IMR-90 (cell line): Measurements from ENCODE around the gene CAPN2. TPM values are rescaled to one million over a fixed set of nuclear protein-coding genes. Genes with fewer than 3 reads are reported as not detected.

Experiments
- ATAC-seq: fragments of 200-7000 bp; cut with Tn5 transposase; 2 replicates; pipeline ENCODE4 v1.9.1; 2020; ENCODE audit warnings: low read depth, mild to moderate bottlenecking, moderate library complexity
- BruUV-seq: library from RNA; stranded (reverse); fragments of 400-500 nt; replicated peaks from 2 replicates; lab custom pipeline; 2021; lab: Mats Ljungman, UMichigan
- CTCF ChIA-PET: fragments of 300-600 bp; formaldehyde crosslinking; extraction: SDS; loops from one replicate; lab custom pipeline; 2021; ENCODE audit warnings: antibody characterized with exemption; lab: Yijun Ruan, JAX
- POLR2A ChIA-PET: fragments of 300-600 bp; sonication (Branson Sonifier 250); formaldehyde crosslinking; loops from one replicate; lab custom pipeline; 2022; ENCODE audit warnings: antibody characterized with exemption; ENCODE audit not compliant: unreplicated experiment; lab: Charles Lee
- DNase-seq: peaks from one replicate; pipeline ENCODE4 v3.0.0; 2013
- H2AFZ ChIP-seq: replicated peaks from 2 replicates; pipeline ENCODE3; 2013; ENCODE audit warnings: low read length, mild to moderate bottlenecking; ENCODE audit not compliant: poor library complexity
- H2AK5ac ChIP-seq: 2 replicates; pipeline ENCODE4 v1.6.1; 2013; ENCODE audit warnings: low read depth, low read length, inconsistent platforms
- H2AK9ac ChIP-seq: replicated peaks from 2 replicates; pipeline ENCODE3; 2013; ENCODE audit warnings: mild to moderate bottlenecking, low read depth, low read length, moderate library complexity; ENCODE audit not compliant: poor library complexity
- H2BK120ac ChIP-seq: 2 replicates; pipeline ENCODE4 v1.6.1; 2013; ENCODE audit warnings: low read depth, low read length, inconsistent platforms
- H2BK15ac ChIP-seq: 3 replicates; pipeline ENCODE4 v1.6.1; 2013; ENCODE audit warnings: low read depth, low read length, inconsistent platforms
- H2BK20ac ChIP-seq: 2 replicates; pipeline ENCODE4 v1.6.1; 2013; ENCODE audit warnings: low read depth, mild to moderate bottlenecking, inconsistent platforms, low read length, moderate library complexity
- H2BK5ac ChIP-seq: 2 replicates; pipeline ENCODE4 v1.6.1; 2013; ENCODE audit warnings: mild to moderate bottlenecking, low read depth, low read length, inconsistent platforms; ENCODE audit not compliant: poor library complexity, severe bottlenecking
- H3K14ac ChIP-seq: replicated peaks from 2 replicates; pipeline ENCODE4 v1.6.1; 2013; ENCODE audit warnings: low read depth, low read length, inconsistent platforms
- H3K18ac ChIP-seq: 2 replicates; pipeline ENCODE4 v1.6.1; 2013; ENCODE audit warnings: low read depth, low read length, control low read depth
- H3K23ac ChIP-seq: 2 replicates; pipeline ENCODE4 v1.6.1; 2013; ENCODE audit warnings: low read depth, low read length, inconsistent platforms
- H3K27ac ChIP-seq: 2 replicates; pipeline ENCODE4 v1.5.1; 2013; ENCODE audit warnings: mild to moderate bottlenecking, control low read depth, low read length; ENCODE audit not compliant: insufficient read depth
- H3K27me3 ChIP-seq: 2 replicates; pipeline ENCODE4 v1.6.1; 2013; ENCODE audit warnings: low read length; ENCODE audit not compliant: control insufficient read depth, insufficient read depth
- H3K36me3 ChIP-seq: 2 replicates; pipeline ENCODE4 v1.6.1; 2013; ENCODE audit warnings: low read length, mixed read lengths; ENCODE audit not compliant: control insufficient read depth, insufficient read depth
- H3K4ac ChIP-seq: 2 replicates; pipeline ENCODE4 v1.6.1; 2013; ENCODE audit warnings: low read depth, low read length, inconsistent platforms
- H3K4me1 ChIP-seq: 2 replicates; pipeline ENCODE4 v1.6.1; 2013; ENCODE audit warnings: low read length, mixed read lengths; ENCODE audit not compliant: control insufficient read depth, insufficient read depth
- H3K4me2 ChIP-seq: 2 replicates; pipeline ENCODE4 v1.6.1; 2013; ENCODE audit warnings: low read depth, mild to moderate bottlenecking, control low read depth, low read length, moderate library complexity
- H3K4me3 ChIP-seq: 2 replicates; pipeline ENCODE4 v1.5.1; 2013; ENCODE audit warnings: low read depth, mild to moderate bottlenecking, control low read depth, low read length, moderate library complexity; ENCODE audit not compliant: insufficient read depth
- H3K56ac ChIP-seq: 2 replicates; pipeline ENCODE4 v1.6.1; 2013; ENCODE audit warnings: low read length, inconsistent platforms; ENCODE audit not compliant: insufficient read depth; ENCODE audit errors: extremely low read depth
- H3K79me1 ChIP-seq, 2 experiments: 2 replicates each; pipeline ENCODE4 v1.6.1; 2013; ENCODE audit warnings: low read length in 2 of 2, inconsistent platforms in 1 of 2, low read depth in 1 of 2
- H3K9ac ChIP-seq: 2 replicates; pipeline ENCODE4 v1.6.1; 2013; ENCODE audit warnings: low read depth, low read length, control low read depth
- H3K9me1 ChIP-seq: 2 replicates; pipeline ENCODE4 v1.6.1; 2013; ENCODE audit warnings: low read length, inconsistent platforms; ENCODE audit not compliant: insufficient read depth
- H3K9me3 ChIP-seq: 2 replicates; pipeline ENCODE4 v1.6.1; 2013; ENCODE audit warnings: low read length; ENCODE audit not compliant: control insufficient read depth, insufficient read depth
- H4K20me1 ChIP-seq: 2 replicates; pipeline ENCODE4 v1.6.1; 2013; ENCODE audit warnings: low read length, inconsistent platforms; ENCODE audit not compliant: insufficient read depth
- H4K5ac ChIP-seq: 2 replicates; pipeline ENCODE4 v1.6.1; 2013; ENCODE audit warnings: mild to moderate bottlenecking, low read depth, low read length, control low read depth
- H4K8ac ChIP-seq, 2 experiments: 2 replicates each; pipeline ENCODE4 v1.6.1; 2013; ENCODE audit warnings: low read depth in 2 of 2, low read length in 2 of 2, control low read depth in 1 of 2, inconsistent platforms in 1 of 2
- H4K91ac ChIP-seq: 2 replicates; pipeline ENCODE4 v1.6.1; 2013; ENCODE audit warnings: low read depth, low read length, inconsistent platforms; ENCODE audit not compliant: insufficient read depth
- CTCF ChIP-seq: conservative IDR thresholded peaks from 2 replicates; pipeline ENCODE4 v1.5.1; 2012; ENCODE audit warnings: mild to moderate bottlenecking, low read depth, low read length, improper control_type of control experiment
- MXI1 ChIP-seq: IDR thresholded peaks from 2 replicates; pipeline ENCODE4 v1.6.1; 2012; ENCODE audit warnings: low read depth, mild to moderate bottlenecking, low read length, moderate library complexity, borderline replicate concordance
- NFE2L2 ChIP-seq: fragments of 150-350 bp; IDR thresholded peaks from 2 replicates; pipeline ENCODE4 v1.6.1; 2016; ENCODE audit warnings: low read depth, mild to moderate bottlenecking, low read length
- POLR2A ChIP-seq: IDR thresholded peaks from 2 replicates; pipeline ENCODE4 v1.6.1; 2012; ENCODE audit warnings: mild to moderate bottlenecking, low read depth, low read length
- RAD21 ChIP-seq: IDR thresholded peaks from 2 replicates; pipeline ENCODE4 v1.6.1; 2012; ENCODE audit warnings: low read length, improper control_type of control experiment
- RFX5 ChIP-seq: IDR thresholded peaks from 2 replicates; pipeline ENCODE4 v1.8.0; 2012; ENCODE audit warnings: low read depth, mild to moderate bottlenecking, low read length, moderate library complexity
- SMC3 ChIP-seq: fragments of 150-350 bp; IDR thresholded peaks from 2 replicates; pipeline ENCODE4 v1.6.1; 2016; ENCODE audit warnings: low read depth, mild to moderate bottlenecking, antibody characterized with exemption, low read length, moderate library complexity
- USF2 ChIP-seq: fragments of 150-350 bp; IDR thresholded peaks from 2 replicates; pipeline ENCODE4 v1.6.1; 2017; ENCODE audit warnings: mild to moderate bottlenecking, antibody characterized with exemption, low read length, low read depth
- WGBS, 2 experiments: methylation state at CpG; one replicate each; pipeline versions ENCODE4 v1.1.5 to v1.1.7; 2013; ENCODE audit warnings: missing lambda C conversion rate in 2 of 2; ENCODE audit not compliant: insufficient read length in 1 of 2; ENCODE audit errors: extremely low coverage in 2 of 2; 5-methylcytosine and 5-hydroxymethylcytosine counted together
- dilution Hi-C: fragments of 300-500 bp; cut with HindIII; formaldehyde crosslinking; loops from one replicate; pipeline ENCODE4 v1.14.3; 2018; ENCODE audit warnings: low sequenced_read_pairs; ENCODE audit not compliant: unreplicated experiment
- in situ Hi-C: fragments of 300-500 bp; cut with MboI; formaldehyde crosslinking; loops from 3 replicates; pipeline ENCODE4 v1.14.3; 2019; ENCODE audit warnings: low sequenced_read_pairs, inconsistent platforms, mixed read lengths
- intact Hi-C: fragments of 100-400 bp; cut with micrococcal nuclease; formaldehyde crosslinking; loops from 2 replicates; pipeline ENCODE4 v1.10.0; 2022
- polyA plus RNA-seq, 3 experiments: library from polyadenylated mRNA; depleted of rRNA; stranded (reverse); fragments of >200 nt; gene quantifications; 2 replicates each; pipeline ENCODE4 v1.2.3, GENCODE V29; 2012; ENCODE audit warnings: low replicate concordance in 1 of 3
- total RNA-seq: library from RNA; depleted of rRNA; stranded (reverse); fragments of >200 nt; gene quantifications from 2 replicates; pipeline ENCODE4 v1.2.3, GENCODE V29; 2012

Gene CAPN2
- total and polyA plus RNA-seq, 2 of the 4 experiments (the other 2 are of a cell fraction), result 339 to 430 TPM

- POLR2A ChIA-PET, result no interaction called here
- Histone ChIP-seq H2BK20ac (no peak overlapping the region), H4K8ac (no peak overlapping the region), H3K9ac (no peak overlapping the region), H4K20me1 (peaks cover 4% of the 10 kb centered on the region), H3K4me2 (no peak overlapping the region), H2BK15ac (no peak overlapping the region), H2AFZ (no peak overlapping the region), H3K23ac (no peak overlapping the region), H3K4me3 (no peak overlapping the region), H3K4me1 (no peaks in the 10 kb centered on the region), H2BK5ac (no peak overlapping the region), H3K36me3 (peaks cover 30% of the 10 kb centered on the region), H2BK120ac (no peak overlapping the region), H3K27me3 (no peaks in the 10 kb centered on the region), H3K56ac (no peak overlapping the region), H4K5ac (no peak overlapping the region), H3K14ac (no peak overlapping the region), H3K27ac (no peak overlapping the region), H2AK5ac (no peak overlapping the region), H3K9me1 (peaks cover 3% of the 10 kb centered on the region; the same call in 1 of the 2 replicates), H3K4ac (no peak overlapping the region), H2AK9ac (no peak overlapping the region), H3K18ac (no peak overlapping the region), H3K79me1 (peaks cover 8 to 45% of the 10 kb centered on the region in 2 experiments), H4K91ac (no peak overlapping the region), H3K9me3 (no peaks in the 10 kb centered on the region)
- no peak for ATAC-seq
- intact Hi-C loops (no loop called here), dilution Hi-C loops (no loop called here), in situ Hi-C loops (no loop called here)
- CTCF ChIA-PET, result no interaction called here
- TF ChIP-seq USF2 (no peak), CTCF (no peak), MXI1 (no peak), POLR2A (no peak), NFE2L2 (no peak), RAD21 (no peak), SMC3 (no peak), RFX5 (no peak)
- no CpG with 5 or more reads among the region's 4 CpGs for WGBS, 2 experiments
- BruUV-seq, result no TSS peak
- no peak for DNase-seq
Measured at GRCh38 chr1:223793716-223794115, 81.4 kb downstream of the CAPN2 start.
